ENCODE results near the gene ADH7.
"Not testable (repeated sequence)": the region's sequence is repeated elsewhere in the genome, so short reads cannot be mapped to it uniquely, and the experiment has no call there.

Gene ADH7

DNA sequence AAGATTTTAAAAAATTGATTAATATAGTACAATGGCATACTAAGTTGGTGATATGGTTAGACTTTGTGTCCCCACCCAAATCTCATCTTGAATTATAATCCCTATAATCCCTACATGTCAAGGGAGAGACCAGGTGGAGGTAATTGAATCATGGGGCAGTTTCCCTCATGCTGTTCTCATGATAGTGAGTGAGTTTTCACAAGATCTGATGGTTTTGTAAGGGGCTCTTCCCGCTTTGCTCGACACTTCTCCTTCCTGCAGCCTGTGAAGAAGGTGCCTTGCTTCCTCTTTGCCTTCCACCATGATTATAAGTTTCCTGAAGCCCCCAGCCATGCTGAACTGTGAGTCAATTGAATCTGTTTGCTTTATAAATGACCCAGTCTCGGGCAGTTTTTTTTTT lies 20.2 kb downstream of the ADH7 start:
- not testable (repeated sequence) for DNase-seq

DNA sequence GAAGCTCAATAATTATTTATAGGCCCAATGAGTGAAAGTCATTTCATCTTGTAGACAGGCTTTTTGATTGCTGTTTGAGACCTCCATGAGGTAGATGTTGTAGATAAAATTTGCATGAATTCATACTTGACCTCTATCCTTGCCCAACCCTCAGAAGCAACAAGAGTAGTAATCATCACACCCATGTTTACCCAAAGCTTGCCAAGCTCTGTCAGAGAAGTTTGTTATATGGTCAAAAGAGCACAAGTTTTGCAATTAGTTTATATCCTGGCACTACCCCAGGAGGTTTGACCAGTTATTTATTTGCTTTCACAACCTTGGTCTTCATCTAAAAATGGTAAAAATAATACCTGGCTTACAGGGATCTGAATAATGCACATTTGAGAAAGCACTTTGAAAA lies 20.7 kb downstream of the ADH7 start:
- DNase-seq, result no peak

DNA sequence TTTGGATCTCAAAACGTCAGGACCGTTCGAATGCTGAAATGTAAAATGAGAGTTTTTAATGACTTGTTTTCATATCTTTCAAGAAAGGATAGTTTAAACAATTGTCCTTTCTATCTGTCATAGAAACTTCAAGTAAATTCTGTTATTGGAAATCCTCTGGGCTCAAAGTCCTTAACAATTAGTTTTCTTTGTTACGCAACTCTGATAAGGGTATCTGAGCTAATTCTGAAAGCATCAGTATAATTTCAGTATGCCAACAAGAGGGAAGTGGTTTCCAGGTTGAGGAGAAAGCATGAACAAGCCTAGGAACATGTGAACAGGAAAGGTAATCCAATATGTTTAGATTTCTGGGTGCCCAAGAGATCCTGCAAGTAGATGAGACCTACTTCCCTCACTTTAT lies 22.0 kb downstream of the ADH7 start:
- DNase-seq, result no peak

DNA sequence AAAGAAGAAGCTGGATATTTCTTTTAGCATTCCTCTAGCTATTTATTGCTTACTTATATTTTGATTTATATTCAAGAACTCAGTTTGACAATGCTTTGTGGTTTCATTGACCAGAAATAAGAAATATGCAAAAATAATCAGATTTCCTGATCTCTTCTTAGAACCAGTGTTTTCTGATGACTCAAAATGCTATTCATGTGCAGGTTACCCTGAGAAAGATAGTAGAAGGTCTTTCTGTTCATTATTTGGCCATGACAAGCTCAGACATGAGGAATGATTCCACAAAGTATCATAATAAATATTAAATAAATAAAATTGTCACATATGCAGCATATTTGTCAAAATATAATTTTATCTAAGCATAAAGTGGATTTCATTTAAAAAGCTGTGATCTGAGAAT lies 24.1 kb downstream of the ADH7 start:
- no peak for DNase-seq

DNA sequence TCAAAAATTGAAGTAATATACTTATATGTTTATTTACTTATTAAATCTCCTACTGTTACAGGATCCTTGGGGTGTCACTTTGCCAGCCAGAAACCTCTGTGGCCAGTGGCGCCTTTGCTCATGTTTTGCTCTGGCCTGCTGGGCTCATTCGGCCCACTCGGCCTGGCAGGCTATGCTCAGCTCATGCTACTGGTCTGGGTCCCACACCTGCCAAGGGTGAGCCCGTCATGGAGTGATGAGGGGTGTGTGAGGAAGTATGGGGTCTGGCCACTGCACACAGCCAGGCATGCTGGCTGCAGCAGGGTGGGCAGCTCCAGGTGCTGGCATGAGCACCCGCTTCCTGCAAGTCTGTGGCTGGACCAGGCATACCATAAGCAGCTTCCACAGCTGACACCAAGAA lies 25.1 kb downstream of the ADH7 start:
- DNase-seq, result no peak

DNA sequence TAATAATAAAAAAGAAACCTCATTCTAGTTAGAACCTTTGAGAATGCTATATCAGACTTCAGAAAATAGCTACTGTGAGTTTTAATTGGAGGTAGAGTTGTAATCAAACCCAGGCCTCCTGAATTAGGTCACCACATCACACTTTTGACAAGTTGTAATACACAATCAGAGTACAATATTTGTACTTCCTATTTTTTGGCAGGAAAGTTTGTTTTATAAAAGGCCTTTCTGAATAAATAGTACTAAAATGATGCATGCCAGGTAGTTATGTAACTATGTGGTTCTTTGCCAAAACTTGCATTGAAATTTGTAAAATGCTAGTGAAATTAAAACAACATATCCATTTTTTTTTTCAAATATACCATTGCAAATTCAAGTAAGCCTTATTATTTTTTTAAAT lies 26.8 kb downstream of the ADH7 start:
- DNase-seq, result no peak

DNA sequence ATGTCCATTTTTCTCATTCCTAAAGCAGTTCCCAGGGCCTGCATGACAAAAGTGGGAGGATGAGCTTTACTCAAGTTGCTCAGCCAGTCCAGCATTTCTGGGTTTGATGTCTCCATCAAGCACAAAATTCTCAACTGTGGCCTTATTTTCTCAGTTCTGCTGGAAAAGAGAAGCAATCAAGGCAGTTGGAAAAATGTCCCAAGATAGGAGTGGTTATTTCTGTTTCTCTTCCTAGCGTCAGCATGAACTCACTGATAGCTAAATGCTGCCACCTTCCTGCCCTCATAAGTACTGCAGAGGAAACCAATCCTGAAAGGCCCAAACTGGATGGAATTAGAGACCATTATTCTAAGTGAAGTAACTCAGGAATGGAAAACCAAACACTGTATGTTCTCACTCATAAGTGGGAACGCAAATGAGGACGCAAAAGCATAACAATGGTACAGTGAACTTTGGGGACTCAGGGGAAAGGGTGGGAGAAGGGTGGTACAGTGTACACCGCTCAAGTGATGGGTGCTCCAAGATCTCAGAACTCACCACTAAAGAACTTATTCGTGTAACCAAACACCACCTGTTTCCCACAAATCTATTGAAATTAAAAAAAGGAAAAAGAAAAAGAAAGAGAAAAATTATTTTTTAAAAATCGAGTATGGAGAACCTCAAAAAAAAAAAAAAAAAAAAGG lies 29.6 kb downstream of the ADH7 start:
- DNase-seq, result peak; percentile 79

DNA sequence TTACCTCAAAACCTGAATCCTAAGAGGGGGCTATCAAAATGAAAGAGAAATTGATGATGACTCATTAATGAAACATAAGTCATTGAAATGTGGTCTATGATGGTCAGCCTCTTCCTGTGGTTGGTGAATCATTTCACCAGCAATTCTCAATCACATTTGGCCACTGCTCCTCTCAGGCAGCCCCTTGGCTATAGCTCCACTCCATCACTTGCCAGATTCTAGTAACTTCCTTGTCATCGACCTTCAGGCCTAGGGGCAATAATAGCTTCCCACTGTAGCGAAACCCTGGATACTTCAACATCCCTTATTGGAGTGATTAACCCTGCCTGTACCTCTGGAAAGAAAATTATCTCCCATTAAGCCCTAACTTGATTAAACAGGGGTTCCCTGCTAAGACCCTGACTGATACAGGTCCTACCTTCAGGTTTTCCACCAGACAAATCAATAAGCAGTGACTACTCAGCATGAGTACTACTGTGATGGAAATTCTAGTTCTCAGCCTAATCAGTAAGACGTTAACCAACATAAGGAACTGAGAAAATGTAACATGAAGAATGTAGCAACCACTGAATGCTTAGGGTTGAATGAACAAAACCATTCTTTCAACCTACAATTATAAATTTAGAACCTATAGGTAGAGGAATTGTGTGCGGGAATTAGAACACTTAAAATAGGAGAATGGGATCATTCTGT lies 30.4 kb downstream of the ADH7 start:
- DNase-seq, result peak; percentile 30

DNA sequence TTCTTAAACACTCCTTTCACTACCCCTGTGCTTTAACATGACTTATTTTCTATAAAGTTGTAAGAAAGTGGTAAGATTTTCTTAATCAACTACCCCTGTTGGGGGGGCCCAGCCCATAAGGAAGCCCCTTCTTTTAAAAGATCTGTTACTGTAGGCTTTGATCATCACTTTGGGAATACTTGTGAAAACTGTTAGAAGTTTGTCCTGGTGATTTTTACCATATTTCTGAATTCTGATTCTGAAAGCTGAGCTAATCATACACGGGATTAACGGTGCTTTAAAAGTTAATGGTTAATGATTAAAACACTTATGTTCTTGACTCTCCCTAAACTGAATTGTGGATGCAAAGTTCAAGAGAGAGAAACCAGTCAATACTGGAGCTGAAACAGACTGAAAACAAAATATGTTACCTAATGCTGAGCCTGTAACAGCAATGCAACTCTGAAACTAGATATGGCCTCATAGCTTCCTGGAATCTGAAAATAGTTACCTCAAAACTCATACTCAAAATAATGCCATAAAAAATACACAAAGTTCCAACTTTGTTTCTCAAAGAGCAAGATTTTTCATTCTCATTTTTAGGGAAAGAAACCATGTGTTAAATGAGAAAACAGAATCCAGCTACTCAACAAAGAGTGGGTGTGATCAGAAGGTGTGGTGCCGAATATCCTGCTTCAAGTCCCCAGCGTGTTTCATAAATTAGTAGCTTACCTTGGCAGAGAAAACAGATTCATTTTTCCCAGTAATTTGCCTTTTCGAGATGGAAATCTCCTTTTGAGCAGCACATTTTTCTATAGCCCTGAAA lies 31.6 kb downstream of the ADH7 start:
- no peak for DNase-seq

DNA sequence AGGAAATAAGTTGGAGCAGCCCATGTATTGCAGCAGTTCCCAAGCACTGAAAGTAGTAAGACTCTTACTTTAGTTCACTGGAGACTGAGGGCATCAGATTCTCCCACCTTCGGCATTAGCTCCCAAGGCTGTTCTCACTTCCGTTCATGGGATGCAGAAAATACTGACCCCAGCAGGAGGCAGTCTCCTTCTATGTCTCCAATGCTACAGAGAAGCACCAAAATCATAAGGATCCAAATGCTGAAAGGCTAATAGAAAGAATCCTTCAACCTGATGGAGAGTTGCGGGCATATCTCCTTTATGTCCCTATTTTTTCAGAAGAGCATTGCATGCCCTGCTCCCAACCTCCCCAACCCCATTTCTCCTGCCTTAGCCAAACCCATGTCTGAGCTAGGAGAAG lies 32.4 kb downstream of the ADH7 start:
- DNase-seq, result no peak

DNA sequence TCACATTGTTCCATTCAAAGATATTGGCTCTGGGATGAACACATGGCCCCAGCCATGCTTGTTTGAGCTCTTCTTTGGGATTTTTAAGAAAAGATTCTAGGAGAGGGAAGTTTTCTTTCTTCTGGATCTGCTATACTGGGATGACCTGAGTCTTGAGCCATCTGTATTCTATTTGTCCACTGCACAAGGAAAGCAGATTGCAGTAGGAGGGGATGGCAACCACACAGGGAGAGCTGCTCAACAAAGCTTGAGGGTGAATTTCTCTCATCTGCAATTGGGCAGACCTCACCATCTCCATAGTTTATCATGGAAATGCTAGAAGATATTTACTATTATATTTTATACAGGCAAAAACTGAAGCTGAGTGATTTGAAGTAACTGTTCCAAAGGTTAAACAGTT lies 34.3 kb downstream of the ADH7 start:
- no peak for DNase-seq

DNA sequence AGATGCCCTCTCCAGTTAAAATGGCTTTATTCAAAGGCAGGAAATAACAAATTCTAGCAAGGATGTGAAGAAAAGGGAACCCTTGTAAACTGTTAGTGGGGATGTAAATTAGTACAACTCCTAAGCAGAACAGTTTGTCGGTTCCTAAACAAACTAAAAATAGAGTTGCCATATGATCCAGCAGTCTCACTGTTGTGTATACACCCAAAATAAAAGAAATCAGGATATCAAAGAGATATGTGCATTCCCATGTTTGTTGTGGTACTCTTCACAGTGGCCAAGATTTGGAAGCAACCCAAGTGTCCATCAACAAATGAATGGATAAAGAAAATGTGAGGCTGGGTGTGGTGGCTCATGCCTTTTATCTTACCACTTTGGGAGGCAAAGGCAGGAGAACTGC lies 36.1 kb downstream of the ADH7 start:
- no peak for DNase-seq

DNA sequence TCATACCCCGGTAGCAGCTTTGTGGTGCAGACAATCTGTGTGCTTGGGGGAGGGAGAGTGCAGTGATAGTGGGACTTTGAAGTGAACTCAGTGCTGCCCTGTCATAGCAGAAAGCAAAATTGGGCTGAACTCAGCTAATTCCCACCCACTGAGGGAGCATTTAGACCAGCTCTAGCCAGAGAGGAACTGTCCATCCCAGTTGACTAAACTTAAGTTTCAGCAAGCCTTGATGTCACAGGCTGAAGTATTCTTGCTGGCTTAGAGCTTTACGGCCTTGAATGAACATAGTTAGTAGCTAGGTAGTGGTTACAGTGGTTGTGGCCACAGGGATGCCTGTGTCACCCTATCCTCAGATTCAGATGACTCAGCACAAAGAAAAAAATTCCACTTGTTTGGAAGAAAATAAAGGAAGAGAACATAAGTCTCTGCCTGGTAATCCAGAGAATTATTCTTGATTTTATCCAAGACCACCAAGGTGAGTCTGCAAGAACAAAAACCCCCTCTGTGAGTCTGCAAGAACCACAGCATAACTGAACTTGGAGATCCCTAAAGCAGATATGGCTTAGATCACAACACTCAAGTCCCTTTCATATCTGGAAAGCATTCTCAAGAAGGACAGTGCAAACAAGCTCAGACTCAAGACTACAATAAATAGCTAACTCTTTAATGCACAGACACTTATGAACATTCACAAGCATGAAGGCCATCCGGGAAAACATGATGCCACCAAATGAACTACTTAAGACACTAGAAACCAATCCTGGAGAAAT lies 39.4 kb downstream of the ADH7 start:
- DNase-seq, result no peak

DNA sequence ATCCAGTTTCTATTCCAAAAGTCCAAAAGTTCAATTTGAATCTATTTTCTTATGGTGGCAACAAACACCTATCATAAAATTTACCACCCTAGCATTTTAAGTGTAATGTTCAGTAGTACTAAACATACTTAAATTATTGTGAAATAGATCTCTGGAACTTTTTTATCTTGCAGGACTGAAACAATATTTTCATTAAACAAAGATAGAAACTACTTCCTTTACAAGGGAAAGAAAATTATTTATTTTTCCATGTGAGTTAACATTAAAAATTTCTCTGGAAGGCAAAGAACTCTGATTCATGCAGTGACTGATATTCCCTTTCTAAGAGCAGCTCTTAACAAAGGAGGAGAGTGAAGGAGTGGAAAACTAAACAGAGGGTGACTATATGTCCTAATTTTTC lies 40.2 kb downstream of the ADH7 start:
- no peak for DNase-seq

DNA sequence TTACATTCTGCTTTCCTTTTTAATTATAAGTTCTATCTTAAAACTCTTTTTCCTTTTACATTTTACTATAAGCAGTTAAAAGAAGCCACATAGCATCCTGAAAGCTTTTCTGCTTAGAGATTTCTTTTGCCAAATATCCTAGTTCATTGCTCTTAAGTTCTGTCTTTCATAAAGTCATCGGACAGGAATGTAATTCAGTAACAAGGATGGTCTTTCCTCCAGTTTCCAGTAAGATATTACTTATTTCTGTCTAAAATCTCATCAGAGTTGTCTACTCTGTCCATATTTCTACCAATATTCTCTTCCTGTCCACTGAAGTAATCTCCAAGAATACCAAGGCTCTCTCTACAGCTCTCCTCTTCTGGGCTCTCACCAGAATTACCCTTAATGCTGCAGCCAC lies 45.1 kb downstream of the ADH7 start:
- no peak for DNase-seq

DNA sequence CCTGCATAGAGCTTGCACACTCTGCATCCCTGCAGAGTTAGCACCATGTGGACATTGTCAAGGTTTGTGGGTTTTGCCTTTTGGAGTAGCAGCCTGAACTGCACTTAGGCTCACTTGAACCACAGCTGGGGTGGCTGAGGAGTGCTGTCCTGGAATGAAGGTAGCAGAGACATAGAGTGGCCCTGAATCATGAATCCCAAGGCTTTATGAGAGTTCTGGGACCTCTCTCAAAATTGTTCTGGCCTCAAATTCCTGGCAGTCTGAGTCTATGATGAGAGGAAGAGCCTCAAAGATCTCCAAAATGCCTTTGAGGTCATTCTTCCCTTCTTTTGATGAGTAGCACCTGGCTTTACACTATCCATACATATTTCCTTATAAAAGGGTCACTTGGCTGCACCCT lies 45.5 kb downstream of the ADH7 start:
- DNase-seq, result no peak

DNA sequence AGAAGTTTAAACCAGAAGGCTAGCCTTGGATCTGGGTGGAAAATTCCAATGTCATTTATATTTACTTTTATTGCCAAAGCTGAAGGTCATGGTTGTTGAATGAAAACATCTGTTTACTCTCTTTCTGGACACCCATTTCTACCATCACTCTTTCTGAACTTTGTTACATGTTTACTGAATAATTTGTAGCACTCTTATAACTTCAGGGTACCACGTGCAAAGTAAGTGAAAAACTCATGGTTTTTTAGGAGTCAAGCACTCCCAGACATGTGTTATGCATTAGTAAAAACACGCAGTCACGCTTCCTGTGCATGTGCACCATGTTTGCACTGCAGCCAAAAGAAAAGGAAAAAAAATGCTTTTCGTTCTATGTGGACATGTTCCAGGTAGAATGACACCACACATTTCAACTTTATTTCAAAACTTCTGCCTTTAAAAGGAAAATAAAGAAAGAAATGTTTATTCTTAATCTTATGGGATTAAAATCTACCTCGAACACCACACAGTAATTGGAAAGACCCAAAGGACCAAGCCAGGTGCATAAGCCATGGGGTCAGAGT lies 51.2 kb downstream of the ADH7 start:
- no peak for DNase-seq

DNA sequence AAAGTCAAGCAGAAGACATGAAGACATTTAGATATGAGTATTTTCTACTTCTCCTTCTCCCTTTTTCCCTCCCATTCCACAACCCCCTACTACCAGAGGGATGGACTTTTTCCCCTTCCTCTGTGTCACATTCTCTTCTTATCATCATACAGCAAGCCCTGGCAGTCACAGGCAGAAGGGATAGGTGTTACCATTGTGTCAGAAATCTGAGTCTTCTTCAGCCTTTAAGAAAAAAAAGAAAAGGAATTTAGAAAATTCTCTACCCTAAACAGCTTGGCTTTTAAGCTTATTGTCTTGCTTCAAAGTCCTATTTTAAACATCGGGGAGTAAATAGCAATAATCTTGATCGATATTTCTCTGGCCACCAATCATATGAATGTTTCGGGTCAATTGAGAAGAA lies 51.7 kb downstream of the ADH7 start:
- DNase-seq, result no peak

DNA sequence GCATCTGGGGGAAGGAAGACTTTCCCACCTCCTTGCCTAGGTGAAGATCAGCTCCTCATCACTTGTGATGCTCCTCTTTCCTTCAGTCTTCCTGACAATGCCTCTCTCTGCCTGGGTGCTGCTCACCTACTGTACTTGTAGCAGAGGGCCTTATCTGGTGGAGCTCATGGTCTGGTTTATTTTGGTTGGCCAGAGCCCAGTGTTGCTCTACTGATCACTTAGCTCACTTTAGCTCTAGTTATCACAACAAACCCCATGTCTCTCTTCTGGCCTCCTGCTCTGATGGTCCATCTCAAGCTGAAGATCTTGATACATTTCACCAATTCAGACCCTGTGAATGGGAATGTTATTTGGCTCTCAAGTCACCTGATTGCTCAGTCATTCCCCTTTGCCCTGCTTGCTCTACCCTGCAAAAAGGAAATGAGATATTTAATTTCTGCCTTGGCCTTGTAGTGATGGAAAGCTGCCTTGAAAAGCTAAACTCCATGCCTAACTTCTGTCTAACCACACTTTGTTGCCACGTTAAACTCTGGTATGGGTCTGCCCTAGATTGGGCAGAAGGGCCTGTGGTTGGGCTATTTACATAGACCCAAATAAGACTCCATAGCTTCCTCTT lies 52.3 kb downstream of the ADH7 start:
- no peak for DNase-seq

DNA sequence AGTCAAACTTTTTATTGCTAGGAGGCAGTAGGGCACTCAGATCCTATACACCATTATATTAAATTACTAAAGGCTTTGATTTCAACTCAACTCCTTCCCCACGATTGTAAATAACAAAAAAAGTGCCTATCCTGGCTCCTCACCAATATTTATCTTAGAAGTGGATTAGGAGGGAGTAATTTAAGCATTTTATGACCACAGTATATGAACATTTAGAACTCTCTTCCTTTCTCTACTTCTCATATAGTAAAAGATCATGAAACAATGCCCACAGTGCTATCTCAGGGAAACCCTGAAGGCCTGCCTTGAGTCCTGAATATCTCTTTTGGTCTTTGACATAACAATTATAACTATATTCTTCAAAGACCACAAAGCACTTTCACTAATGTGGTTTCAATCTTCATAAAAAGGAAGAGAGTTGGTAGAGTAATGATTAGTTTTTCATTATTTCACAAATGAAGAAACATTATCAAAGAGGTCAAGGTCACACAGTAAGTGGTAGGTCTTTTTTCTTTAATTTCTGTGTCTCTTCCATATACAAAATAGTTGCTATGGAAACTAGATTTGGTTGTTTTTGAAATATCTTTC lies 53.5 kb downstream of the ADH7 start:
- DNase-seq, result no peak

DNA sequence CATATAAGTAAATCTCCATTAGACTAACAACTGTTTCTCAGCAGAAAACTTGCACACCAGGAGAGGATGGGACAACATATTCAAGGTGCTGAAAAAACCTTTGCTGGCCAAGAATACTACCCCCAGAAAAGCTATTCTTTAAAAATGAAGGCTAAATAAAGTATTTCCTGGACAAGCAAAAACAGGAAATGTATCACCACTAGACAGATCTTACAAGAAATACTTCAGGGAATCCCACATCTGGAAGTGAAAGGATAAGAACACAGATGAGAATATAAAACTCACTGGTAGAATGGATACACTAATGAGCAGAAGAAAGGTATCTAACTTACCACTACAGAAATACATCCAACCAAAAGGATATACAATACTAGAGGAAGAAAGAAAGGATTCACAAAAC lies 55.6 kb downstream of the ADH7 start:
- no peak for DNase-seq

DNA sequence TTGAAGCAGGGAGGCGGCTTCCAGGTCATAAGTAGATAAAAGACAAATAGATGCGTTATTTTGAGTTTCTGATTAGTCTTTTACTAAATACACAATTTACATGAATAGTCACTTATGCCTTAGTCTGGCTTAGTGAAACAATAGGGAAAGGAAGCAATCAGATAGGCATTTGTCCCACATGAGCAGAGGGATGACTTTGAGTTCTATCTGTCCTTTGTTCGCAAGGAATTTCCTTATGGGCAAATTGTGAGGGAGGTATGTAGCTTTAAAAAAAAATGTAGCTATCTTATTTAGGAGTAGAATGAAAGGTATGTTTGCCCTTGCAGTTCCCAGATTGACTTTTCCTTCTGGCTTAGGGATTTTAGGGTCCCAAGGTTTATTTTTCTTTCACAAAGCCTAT lies 56.3 kb downstream of the ADH7 start:
- DNase-seq, result no peak
